ENCODE measurements around the gene HNRNPH3. TPM values are rescaled to one million over a fixed set of nuclear protein-coding genes. Genes with fewer than 3 reads are reported as not detected.
"Not testable (repeated sequence)": the region's sequence is repeated elsewhere in the genome, so short reads cannot be mapped to it uniquely, and the experiment has no call there.

The HNRNPH3 gene
- total RNA-seq, 3 donors from 2014 or later (not counting 1 experiment from before 2014, with no cell fraction given), result 132 to 162 (median 142) TPM

- peaks cover 0 to 3% of the 10 kb centered on the region in 2 donors for H3K27me3 Mint-ChIP-seq (ENCODE audit: low read depth in 2 of 2)
- peaks cover 20% of the 10 kb centered on the region for H3K36me3 Mint-ChIP-seq
- H3K4me1 Mint-ChIP-seq, result no peaks in the 10 kb centered on the region
- H3K9me3 Mint-ChIP-seq, result peaks cover 7 to 12% of the 10 kb centered on the region in 2 donors
- no peak overlapping the region for H3K27ac Mint-ChIP-seq
- 100% methylated on average over 1 of the region's 1 CpG for WGBS (ENCODE audit: insufficient coverage)
- TF ChIP-seq, protein P1, sequence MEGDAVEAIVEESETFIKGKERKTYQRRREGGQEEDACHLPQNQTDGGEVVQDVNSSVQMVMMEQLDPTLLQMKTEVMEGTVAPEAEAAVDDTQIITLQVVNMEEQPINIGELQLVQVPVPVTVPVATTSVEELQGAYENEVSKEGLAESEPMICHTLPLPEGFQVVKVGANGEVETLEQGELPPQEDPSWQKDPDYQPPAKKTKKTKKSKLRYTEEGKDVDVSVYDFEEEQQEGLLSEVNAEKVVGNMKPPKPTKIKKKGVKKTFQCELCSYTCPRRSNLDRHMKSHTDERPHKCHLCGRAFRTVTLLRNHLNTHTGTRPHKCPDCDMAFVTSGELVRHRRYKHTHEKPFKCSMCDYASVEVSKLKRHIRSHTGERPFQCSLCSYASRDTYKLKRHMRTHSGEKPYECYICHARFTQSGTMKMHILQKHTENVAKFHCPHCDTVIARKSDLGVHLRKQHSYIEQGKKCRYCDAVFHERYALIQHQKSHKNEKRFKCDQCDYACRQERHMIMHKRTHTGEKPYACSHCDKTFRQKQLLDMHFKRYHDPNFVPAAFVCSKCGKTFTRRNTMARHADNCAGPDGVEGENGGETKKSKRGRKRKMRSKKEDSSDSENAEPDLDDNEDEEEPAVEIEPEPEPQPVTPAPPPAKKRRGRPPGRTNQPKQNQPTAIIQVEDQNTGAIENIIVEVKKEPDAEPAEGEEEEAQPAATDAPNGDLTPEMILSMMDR (IDR thresholded peaks at IDR 0.05), result no peak
- DNase-seq (no peak), ATAC-seq (no peak)
- no peaks in the 10 kb centered on the region for H3K36me3 ChIP-seq (ENCODE audit: control insufficient read depth, insufficient read depth, low read length)
- no peak overlapping the region for H3K4me3 Mint-ChIP-seq
- intact Hi-C loops (cut with micrococcal nuclease), result no loop called here
- no peaks in the 10 kb centered on the region for H3K27me3 ChIP-seq (ENCODE audit: control insufficient read depth, insufficient read depth, low read length)
- no peaks in the 10 kb centered on the region for H3K4me1 ChIP-seq (ENCODE audit: control insufficient read depth, insufficient read depth, low read length)
- H3K27ac ChIP-seq (ENCODE audit: low read length), result no peak overlapping the region
- H3K4me3 ChIP-seq (ENCODE audit: low read length), result no peak overlapping the region
- peaks cover 4% of the 10 kb centered on the region for H3K9me3 ChIP-seq (ENCODE audit: control insufficient read depth, insufficient read depth, low read length)
Measured at GRCh38 chr10:68315582-68315981, 16.3 kb upstream of the HNRNPH3 start.

DNA sequence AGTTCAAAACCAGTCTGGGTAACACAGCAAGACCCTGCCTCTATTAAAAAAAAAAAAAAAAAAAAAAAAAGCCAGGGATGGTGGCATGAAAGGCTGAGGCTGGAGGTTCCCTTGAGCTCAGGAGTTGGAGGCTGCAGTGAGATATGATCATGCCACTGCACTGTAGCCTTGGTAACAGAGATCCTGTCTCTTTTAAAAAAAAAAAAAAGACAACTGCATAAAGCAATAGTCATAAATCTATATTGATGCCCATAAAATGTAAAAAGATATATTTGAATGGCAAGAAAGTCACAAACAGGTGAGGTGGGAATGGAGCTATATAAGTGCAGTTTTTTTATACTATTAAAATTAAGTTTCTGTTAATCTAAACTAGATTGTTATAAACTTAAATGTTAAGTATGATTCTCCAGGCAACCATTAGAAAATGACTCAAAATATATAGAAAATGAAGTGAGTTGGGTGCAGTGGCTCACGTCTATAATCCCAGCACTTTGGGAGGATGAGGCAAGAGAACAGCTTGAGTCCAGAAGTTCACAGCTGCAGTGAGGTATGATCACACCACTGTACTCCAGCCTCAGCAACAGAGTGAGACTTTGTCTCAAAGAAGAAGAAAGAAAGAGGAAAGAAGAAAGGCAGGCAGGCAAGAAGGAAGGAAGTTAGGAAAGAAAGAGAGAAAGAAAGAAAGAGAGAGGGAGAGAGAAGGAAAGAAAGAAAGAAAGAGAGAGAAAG lies 13.4 kb upstream of the HNRNPH3 start:
- TF ChIP-seq, protein P1 (IDR thresholded peaks at IDR 0.05), result no peak
- Histone ChIP-seq H3K27ac (ENCODE audit: low read length) (no peak overlapping the region), H3K36me3 (ENCODE audit: control insufficient read depth, insufficient read depth, low read length) (no peaks in the 10 kb centered on the region), H3K27me3 (ENCODE audit: control insufficient read depth, insufficient read depth, low read length) (no peaks in the 10 kb centered on the region), H3K4me3 (ENCODE audit: low read length) (no peak overlapping the region), H3K9me3 (ENCODE audit: control insufficient read depth, insufficient read depth, low read length) (peaks cover 4% of the 10 kb centered on the region), H3K4me1 (ENCODE audit: control insufficient read depth, insufficient read depth, low read length) (no peaks in the 10 kb centered on the region)
- H3K9me3 Mint-ChIP-seq, result peaks cover 7 to 12% of the 10 kb centered on the region in 2 donors
- no peak for ATAC-seq
- no peak overlapping the region for H3K27ac Mint-ChIP-seq
- no CpG with 5 or more reads among the region's 1 CpG for WGBS (ENCODE audit: insufficient coverage)
- no peak overlapping the region for H3K4me3 Mint-ChIP-seq
- intact Hi-C loops (cut with micrococcal nuclease), result no loop called here
- peaks cover 20% of the 10 kb centered on the region for H3K36me3 Mint-ChIP-seq
- H3K4me1 Mint-ChIP-seq, result no peaks in the 10 kb centered on the region
- no peak for DNase-seq
- peaks cover 0 to 3% of the 10 kb centered on the region in 2 donors for H3K27me3 Mint-ChIP-seq (ENCODE audit: low read depth in 2 of 2)

GRCh38 chr10:68324396-68324795 lies 7.5 kb upstream of the HNRNPH3 start:
- 95% methylated on average over 4 of the region's 4 CpGs for WGBS (ENCODE audit: insufficient coverage)
- H3K9me3 Mint-ChIP-seq; ATAC-seq; H3K36me3 ChIP-seq (ENCODE audit: control insufficient read depth, insufficient read depth, low read length); H3K27me3 Mint-ChIP-seq (ENCODE audit: low read depth in 2 of 2); H3K4me1 ChIP-seq (ENCODE audit: control insufficient read depth, insufficient read depth, low read length); H3K4me3 Mint-ChIP-seq; intact Hi-C loops (cut with micrococcal nuclease); H3K27me3 ChIP-seq (ENCODE audit: control insufficient read depth, insufficient read depth, low read length); H3K9me3 ChIP-seq (ENCODE audit: control insufficient read depth, insufficient read depth, low read length); H3K4me1 Mint-ChIP-seq; H3K36me3 Mint-ChIP-seq; DNase-seq; H3K27ac ChIP-seq (ENCODE audit: low read length); H3K4me3 ChIP-seq (ENCODE audit: low read length); H3K27ac Mint-ChIP-seq: not testable (repeated sequence)

- Histone ChIP-seq H3K4me1 (ENCODE audit: control insufficient read depth, insufficient read depth, low read length) (peaks cover 9% of the 10 kb centered on the region), H3K27me3 (ENCODE audit: control insufficient read depth, insufficient read depth, low read length) (no peaks in the 10 kb centered on the region), H3K9me3 (ENCODE audit: control insufficient read depth, insufficient read depth, low read length) (no peaks in the 10 kb centered on the region), H3K27ac (ENCODE audit: low read length) (no peak overlapping the region), H3K36me3 (ENCODE audit: control insufficient read depth, insufficient read depth, low read length) (no peaks in the 10 kb centered on the region), H3K4me3 (ENCODE audit: low read length) (no peak overlapping the region)
- TF ChIP-seq, protein P1 (IDR thresholded peaks at IDR 0.05), result no peak
- Mint-ChIP-seq H3K27ac (no peak overlapping the region), H3K27me3 (ENCODE audit: low read depth in 2 of 2) (no peaks in the 10 kb centered on the region), H3K4me1 (peaks cover 19 to 20% of the 10 kb centered on the region in 2 donors), H3K4me3 (no peak overlapping the region), H3K9me3 (no peaks in the 10 kb centered on the region), H3K36me3 (no peaks in the 10 kb centered on the region)
- no peak for ATAC-seq
- intact Hi-C loops (cut with micrococcal nuclease), result no loop called here
- no peak for DNase-seq
- 34% methylated on average over 4 of the region's 4 CpGs for WGBS (ENCODE audit: insufficient coverage)
Measured at GRCh38 chr10:68327889-68328786, 3.7 kb upstream of the HNRNPH3 start.

All from natural killer cell (primary cell).